Activated CD4-positive, CD25-positive, alpha-beta regulatory T cell treated with anti-CD3 and anti-CD28 coated beads, Interleukin-2, amount 50 U/mL, for 24 hours (primary cell): ENCODE data around the gene ITGB5.
A peak's percentile ranks its signal among the peaks of the same experiment; 100 is the strongest.
"Not testable (repeated sequence)": the region's sequence is repeated elsewhere in the genome, so short reads cannot be mapped to it uniquely, and the experiment has no call there.

ENCODE experiments used
- ATAC-seq, 2 donors: fragments of 150-1000 bp; cut with Tn5 transposase; one replicate each; pipeline ENCODE4 v1.10.0; 2021; ENCODE audit warnings: mild to moderate bottlenecking in 1 of 2, moderate library complexity in 1 of 2

ITGB5 gene

DNA sequence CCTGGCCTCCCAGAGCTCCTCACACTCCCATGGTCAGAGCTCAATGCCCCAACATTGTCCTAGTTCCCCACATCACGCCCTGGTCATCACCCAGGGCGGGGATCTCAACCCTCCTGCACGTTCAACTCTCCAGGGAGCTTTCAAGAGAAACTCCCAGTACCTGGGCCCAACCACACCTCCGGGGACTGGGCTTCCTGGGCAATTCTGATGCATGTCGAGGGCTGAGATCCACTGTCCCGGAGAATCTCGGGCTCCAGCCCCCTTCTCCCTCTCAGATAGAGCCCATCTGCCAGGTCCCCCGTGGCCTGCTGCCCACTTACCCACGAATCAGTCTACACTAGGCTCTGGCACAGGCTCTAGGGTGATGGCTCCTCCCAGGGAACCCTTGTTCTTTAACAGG is 117.7 kb downstream of the ITGB5 start:
- ATAC-seq: no peak

DNA sequence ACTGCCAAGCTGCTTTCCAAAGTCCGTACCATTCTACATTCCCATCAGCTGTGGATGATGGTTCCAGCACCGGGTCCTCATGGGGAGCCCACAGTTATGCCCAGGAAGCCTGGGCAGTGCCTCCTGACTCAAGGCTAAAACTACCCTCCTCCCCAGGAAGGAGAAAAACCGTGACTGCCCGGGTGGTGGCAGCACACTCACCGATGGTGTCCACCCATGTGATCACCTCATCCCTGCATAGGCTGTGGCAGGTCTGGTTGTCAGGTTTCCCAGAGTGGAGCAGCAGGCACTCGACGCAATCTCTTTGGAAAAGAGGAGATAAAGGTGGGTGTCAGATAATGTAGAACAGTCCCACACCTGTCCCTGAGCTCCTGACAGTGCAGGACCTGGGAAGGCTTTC is 118.4 kb downstream of the ITGB5 start:
- ATAC-seq: peak in 1 of 2 donors; percentile 17

DNA sequence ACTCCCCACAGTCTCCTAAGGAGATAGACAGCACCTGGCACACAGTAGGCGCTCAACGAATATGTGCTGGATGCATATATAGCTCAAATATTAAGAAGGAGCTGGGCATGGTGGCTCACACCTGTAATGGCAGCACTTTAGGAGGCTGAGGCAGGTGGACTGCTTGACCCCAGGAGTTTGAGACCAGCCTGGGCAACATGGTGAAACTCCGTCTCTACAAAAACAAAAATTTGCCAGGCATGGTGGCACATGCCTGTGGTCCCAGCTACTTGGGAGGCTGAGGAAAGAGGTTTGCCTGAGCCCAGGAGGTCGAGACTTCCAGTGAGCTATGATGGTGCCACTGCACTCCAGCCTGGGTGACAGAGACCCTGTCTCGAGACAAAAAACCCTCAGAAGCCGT is 119.5 kb downstream of the ITGB5 start:
- ATAC-seq: no peak

DNA sequence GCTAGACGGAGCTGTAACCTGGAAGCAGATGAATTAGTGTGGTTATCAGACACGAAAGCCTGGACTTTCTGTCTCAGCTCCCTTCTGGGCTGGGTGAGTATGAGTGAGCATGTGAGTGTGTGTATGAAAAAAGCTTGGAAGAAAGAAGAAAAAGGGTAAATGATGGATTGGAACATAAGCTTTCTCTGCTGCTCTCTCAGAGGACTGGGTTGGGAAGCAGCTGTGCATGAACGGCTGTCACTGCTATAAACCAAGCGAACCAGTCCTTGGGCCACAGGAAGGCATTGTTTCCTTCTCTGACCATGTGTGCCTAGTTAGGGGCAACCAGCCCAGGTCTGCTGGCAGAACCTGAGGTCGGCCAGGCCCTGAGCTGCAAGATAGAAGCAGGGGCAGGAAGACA is 119.9 kb downstream of the ITGB5 start:
- no peak for ATAC-seq

- no peak for ATAC-seq
Measured at GRCh38 chr3:124766113-124767095, 120.8 kb downstream of the ITGB5 start.

DNA sequence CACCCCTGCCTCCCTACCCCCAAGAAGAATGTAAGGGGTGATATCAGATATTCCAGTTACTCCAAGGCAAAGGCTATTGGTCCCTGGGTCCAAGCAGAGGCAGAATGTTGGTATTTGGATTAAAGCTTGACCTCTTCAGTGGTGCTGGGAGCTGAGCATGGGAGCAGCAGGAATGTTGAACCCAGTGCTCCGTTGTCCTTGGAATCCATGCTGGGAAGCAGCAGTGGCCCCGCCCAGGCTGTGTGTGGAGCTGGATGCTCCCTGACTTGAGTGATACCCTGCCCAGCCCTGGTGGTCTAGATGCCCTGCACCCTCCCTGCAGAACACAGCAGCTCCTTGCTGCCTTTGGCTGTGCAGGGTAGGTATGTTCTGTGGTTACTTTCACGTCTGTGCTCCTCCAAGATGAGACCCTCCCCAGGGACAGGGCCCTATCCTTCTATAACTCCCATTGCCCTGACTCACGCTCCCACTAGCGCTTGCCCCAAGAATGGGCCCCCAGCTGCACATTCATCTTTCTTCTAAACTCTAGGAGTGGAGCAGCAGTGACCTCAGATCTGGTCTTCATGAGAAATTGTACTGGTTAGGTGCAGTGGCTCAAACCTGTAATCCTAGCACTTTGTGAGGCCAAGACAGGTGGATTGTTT is 121.8 kb downstream of the ITGB5 start:
- ATAC-seq: no peak

- ATAC-seq: no peak
Measured at GRCh38 chr3:124764746-124765145, 122.4 kb downstream of the ITGB5 start.

DNA sequence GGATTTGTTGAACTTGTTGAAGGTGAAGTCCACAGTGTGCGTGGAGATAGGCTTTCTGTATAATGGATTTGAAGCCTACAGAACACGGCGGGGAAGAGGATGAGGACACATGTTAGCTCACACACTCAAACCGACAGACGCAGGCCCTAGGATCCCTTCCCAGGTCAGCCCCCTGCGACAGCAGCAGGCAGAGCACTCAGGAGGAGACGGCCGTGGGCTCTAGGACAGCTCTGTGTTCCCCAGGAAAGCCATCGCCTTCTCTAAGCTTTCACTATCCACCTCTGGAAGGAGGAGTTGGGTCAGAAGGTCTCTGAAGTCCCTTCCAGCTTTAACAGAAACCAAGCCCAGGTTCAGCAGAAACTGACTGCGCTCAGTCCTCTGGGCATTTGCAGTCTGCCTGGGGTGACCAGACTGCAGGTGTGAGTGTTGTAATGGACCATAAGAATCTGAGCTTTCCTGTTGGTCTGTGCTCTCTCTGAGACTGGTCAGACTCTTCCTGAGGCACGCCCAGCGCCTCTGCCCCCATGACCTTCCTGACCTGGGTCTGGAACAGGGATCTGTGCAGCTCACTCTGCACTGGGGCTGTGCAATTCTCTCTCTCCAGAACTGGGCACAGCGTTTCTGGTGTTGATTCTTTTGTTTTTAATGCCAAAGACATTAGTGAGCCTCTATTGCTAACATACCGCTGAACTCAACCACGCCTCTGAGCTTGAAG is 123.4 kb downstream of the ITGB5 start:
- no peak for ATAC-seq

DNA sequence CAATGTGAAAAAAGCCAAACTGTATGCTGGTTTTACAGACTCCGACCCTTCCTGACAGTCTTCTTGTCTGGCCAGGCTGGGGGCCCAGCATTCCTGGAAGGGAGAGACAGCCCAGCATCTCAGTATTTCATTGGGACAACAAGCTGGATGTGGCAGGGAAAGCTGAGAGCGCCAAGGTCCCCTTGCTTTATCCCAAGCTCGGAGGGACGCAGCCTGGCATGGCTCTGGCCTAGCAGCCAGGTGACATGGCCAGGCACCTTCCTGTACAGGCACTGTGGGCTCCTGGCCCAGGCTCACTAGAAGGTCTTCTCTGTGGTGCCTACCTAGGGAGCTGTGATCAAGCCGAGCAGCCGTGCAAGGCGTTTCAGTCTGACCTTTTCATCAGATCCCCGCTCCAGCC is 124.0 kb downstream of the ITGB5 start:
- no peak for ATAC-seq

DNA sequence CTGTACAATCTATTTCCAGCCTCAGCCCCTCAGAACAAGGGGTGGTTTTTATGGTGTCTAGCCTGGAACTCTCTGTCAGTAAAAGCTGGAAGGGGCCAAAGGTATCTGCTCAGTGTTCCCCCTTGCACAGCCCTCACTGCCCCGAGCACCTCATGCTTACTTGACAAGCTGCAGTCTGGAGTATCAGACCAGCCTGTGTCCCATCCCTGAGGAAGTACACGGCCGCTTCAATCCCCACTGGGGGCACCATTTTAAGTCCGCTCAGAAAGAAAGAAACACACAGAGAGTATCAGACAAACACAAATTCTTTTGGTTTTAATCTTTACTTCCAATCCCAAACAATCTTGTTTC is 124.5 kb downstream of the ITGB5 start:
- no peak for ATAC-seq

DNA sequence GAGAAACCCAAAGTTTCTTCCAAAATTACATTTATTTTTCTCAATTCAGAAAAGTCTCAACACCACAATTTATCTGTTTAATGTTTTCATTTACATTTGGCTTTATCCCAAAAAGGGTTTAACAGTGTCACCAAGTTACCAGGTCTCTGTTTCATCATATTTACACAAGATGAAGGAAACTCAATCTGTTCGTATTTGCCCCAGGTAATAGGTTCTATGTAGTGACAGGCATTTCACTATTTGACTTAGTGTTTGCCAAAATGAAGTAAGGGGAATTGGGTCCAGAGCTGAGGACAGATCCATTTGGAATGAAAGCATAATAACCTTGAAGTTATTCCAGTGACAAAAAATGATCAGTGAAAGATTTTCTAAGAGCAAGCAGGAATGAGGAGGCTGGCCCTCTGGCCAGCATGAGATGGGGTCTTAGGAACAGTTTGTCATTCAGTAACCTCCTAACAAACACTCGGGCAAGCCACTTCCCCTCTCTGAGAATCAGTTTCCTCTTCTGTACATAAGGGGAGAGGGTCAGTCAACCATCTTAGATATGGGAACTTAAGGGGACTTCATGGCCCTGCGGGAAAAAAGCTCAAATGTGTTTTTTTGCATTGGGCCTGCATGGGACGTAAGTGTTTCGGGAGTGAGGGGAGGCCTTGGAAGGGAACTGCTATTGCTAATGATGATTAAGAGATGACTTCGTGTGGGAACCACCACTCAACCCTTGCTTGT is 125.1 kb downstream of the ITGB5 start:
- no peak for ATAC-seq

- peak; percentile 59 to 68 for ATAC-seq
Measured at GRCh38 chr3:124761250-124761796, 125.8 kb downstream of the ITGB5 start.

- ATAC-seq: no peak
Measured at GRCh38 chr3:124760601-124761000, 126.6 kb downstream of the ITGB5 start.

DNA sequence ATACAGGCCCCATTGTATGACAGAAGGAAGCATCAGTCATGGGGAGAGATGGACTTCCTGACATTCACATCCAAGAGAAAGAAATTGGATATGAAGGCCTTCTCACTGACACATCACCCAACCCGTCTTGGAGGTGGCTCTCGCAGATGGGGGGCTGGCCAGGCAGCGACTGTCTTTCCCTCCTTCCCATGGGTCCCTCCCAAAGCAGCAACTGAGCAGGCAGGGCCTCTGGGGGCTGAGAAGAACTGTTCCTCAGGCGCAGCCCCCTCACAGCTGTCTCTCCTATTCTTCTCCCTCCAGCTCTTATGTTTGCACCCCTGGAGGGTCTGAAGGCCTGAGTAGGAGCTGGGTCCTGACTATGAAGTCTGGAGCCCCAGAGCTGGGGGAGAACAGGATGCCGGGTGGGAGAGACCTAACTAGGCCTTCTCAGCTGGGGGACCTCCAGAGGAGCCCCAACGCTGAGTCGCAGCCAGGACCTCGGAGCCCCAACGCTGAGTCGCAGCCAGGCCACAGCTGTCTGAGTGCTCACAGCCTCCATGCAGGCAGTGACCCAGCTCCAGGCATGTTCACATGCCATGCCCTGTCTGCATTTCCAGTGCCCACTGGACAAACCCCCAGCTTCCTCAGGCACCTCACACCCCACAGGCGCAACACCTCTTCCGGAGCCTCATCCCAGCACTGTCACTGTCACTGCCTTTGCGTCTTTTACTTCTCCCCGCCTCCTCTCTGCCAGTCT is 127.3 kb downstream of the ITGB5 start:
- ATAC-seq: no peak

DNA sequence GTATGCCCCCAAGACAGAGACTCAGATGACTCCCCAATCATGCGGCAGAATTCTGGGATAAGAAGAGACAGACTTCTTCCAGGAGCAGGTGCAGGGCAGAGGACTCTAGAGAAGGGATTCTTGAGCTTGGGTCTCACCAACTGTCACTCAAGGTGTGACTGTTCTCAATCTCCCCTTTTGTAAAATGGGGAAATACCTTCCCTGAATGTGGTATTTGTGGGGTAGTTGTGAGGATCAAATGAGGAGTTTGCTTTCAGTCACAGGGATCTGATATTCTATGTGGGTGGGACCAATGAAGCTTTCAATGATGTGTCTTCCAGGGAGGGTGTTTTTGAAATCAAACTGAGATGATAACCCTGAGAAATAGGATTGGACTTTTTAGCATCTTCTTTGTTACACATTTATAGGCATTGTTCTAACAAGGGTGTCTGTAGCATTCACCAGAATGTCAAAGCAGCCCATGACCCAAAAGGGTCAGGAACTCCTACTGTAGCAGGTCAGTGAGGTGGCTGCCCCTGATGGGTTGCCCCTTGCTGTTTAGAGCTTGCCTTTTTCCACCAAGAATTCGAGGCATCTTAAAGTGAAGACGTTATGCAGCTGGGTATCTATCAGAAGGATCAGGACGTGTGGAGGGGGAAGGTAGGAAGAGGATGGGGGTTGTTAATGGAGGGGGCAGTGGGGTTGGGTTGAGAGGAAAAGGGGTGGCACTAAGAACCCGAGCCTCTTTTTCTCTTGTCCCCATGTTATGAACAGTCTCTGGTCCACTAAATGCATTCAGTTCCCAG is 128.1 kb downstream of the ITGB5 start:
- no peak for ATAC-seq

- ATAC-seq: not testable (repeated sequence)
Measured at GRCh38 chr3:124757926-124758325, 129.2 kb downstream of the ITGB5 start.

DNA sequence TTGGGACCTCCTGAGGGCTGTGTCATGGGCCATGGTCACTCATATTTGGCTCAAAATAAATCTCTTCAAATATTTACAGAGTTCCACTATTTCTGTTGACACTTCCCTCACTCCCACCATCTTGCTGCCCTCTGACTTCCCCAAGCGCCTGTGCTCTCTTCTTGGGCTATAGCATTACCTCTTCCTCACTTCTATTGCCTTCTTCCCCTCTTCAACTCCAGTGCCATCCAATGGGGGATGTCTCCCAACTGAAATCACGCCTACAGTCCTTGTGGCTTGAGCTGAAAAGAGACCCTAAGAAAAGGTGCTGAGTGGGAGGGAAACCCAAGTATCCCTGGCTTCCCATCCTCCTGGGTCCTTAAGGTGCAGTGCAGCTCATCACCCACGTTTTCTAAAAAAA is 135.1 kb downstream of the ITGB5 start:
- no peak for ATAC-seq

DNA sequence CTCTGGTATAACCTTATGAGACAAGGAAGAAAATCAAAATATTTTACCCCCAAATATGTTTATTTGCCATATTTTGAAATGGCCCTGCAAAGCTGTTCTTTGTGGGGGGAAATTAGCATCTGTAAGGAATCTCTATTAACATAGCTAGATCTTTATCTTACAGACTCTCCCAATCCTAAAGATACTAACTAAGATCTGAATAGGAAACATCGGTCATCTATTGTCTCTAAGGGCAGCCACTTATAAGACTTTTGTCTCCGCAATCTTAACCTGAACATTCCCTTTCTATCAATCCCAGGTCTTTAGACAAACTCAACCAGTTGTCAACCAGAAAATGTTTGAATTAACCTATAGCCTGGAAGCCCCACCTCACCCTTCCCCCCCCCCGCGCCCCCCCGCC is 135.7 kb downstream of the ITGB5 start:
- ATAC-seq: no peak

- ATAC-seq: not testable (repeated sequence)
Measured at GRCh38 chr3:124749877-124750276, 137.3 kb downstream of the ITGB5 start.

- no peak for ATAC-seq
Measured at GRCh38 chr3:124748560-124749198, 138.5 kb downstream of the ITGB5 start.
